MM.1S (cell line): ENCODE measurements around the gene DNAJC30.
"Not testable (repeated sequence)": the region's sequence is repeated elsewhere in the genome, so short reads cannot be mapped to it uniquely, and the experiment has no call there.

ENCODE experiments used
- DNase-seq: peaks from one replicate; pipeline ENCODE4 v3.0.0-alpha.2; 2015
- H2AFZ ChIP-seq: fragments of 300-600 bp; sonication (generic); 2 replicates; pipeline ENCODE4 v1.6.0; 2016; ENCODE audit warnings: antibody characterized with exemption, low read length
- H3F3A ChIP-seq: fragments of 300-600 bp; sonication (generic); 2 replicates; pipeline ENCODE4 v1.6.1; 2016; ENCODE audit warnings: mild to moderate bottlenecking, antibody characterized with exemption, low read length, moderate library complexity, mixed read lengths; ENCODE audit not compliant: insufficient read depth
- H3K27ac ChIP-seq: fragments of 300-600 bp; sonication (generic); 2 replicates; pipeline ENCODE4 v1.5.1; 2016; ENCODE audit warnings: mild to moderate bottlenecking, low read length
- H3K27me3 ChIP-seq: fragments of 300-600 bp; sonication (generic); replicated peaks from 2 replicates; pipeline ENCODE4 v1.6.0; 2016; ENCODE audit warnings: low read length; ENCODE audit not compliant: insufficient read depth
- H3K36me3 ChIP-seq: fragments of 300-600 bp; sonication (generic); replicated peaks from 2 replicates; pipeline ENCODE4 v1.6.1; 2016; ENCODE audit warnings: mild to moderate bottlenecking, low read length, mixed read lengths; ENCODE audit not compliant: insufficient read depth
- H3K4me1 ChIP-seq: fragments of 300-600 bp; sonication (generic); 2 replicates; pipeline ENCODE4 v1.6.1; 2016; ENCODE audit warnings: low read length, mixed read lengths
- H3K4me2 ChIP-seq: fragments of 300-600 bp; sonication (generic); 2 replicates; pipeline ENCODE4 v1.6.0; 2016; ENCODE audit warnings: low read depth, low read length
- H3K4me3 ChIP-seq: fragments of 300-600 bp; sonication (generic); 2 replicates; pipeline ENCODE4 v1.5.1; 2016; ENCODE audit warnings: low read length, mixed read lengths
- H3K79me2 ChIP-seq: fragments of 300-600 bp; sonication (generic); 2 replicates; pipeline ENCODE4 v1.6.1; 2016; ENCODE audit warnings: mixed run types, low read length, mixed read lengths
- H3K9ac ChIP-seq: fragments of 300-600 bp; sonication (generic); 2 replicates; pipeline ENCODE4 v1.6.1; 2016; ENCODE audit warnings: low read length, mixed read lengths
- H3K9me2 ChIP-seq: fragments of 300-600 bp; sonication (generic); replicated peaks from 2 replicates; pipeline ENCODE4 v1.6.1; 2016; ENCODE audit warnings: mild to moderate bottlenecking, low read length, mixed read lengths; ENCODE audit not compliant: insufficient read depth
- H3K9me3 ChIP-seq: fragments of 300-600 bp; sonication (generic); replicated peaks from 2 replicates; pipeline ENCODE4 v1.6.1; 2016; ENCODE audit warnings: mild to moderate bottlenecking, low read length, mixed read lengths; ENCODE audit not compliant: insufficient read depth
- H4K20me1 ChIP-seq: fragments of 300-600 bp; sonication (generic); 2 replicates; pipeline ENCODE4 v1.6.1; 2016; ENCODE audit warnings: mild to moderate bottlenecking, low read length, moderate library complexity, mixed read lengths; ENCODE audit not compliant: insufficient read depth
- CTCF ChIP-seq: fragments of 300-600 bp; sonication (generic); IDR thresholded peaks from 2 replicates; pipeline ENCODE4 v1.5.1; 2016; ENCODE audit warnings: antibody characterized with exemption, low read length, mixed read lengths
- EZH2 ChIP-seq: fragments of 300-600 bp; sonication (generic); optimal IDR thresholded peaks from 2 replicates; pipeline ENCODE3; 2017; ENCODE audit warnings: low read depth, mild to moderate bottlenecking, antibody characterized with exemption, low read length, mixed read lengths
- EZH2phosphoT487 ChIP-seq: fragments of 300-600 bp; sonication (generic); IDR thresholded peaks from 2 replicates; pipeline ENCODE4 v1.6.1; 2018; ENCODE audit warnings: antibody characterized with exemption, low read length

The DNAJC30 gene

GRCh38 chr7:73723813-73724212, 40.6 kb upstream of the DNAJC30 start:
- H3F3A ChIP-seq, result no peaks in the 10 kb centered on the region
- no peaks in the 10 kb centered on the region for H3K9me2 ChIP-seq
- no peak for DNase-seq
- H3K9ac ChIP-seq, result no peak overlapping the region
- no peaks in the 10 kb centered on the region for H3K9me3 ChIP-seq
- H3K4me3 ChIP-seq, result no peak overlapping the region
- H3K27ac ChIP-seq, result no peak overlapping the region
- H3K27me3 ChIP-seq, result peaks cover 10% of the 10 kb centered on the region
- no peaks in the 10 kb centered on the region for H4K20me1 ChIP-seq
- H2AFZ ChIP-seq, result no peak overlapping the region
- no peak overlapping the region for H3K4me2 ChIP-seq
- TF ChIP-seq EZH2 (no peak), EZH2phosphoT487 (no peak), CTCF (no peak)
- H3K79me2 ChIP-seq, result 0 out of 2 replicates have a peak, but pooled peaks cover 4% of the 10 kb centered on the region
- H3K36me3 ChIP-seq, result no peaks in the 10 kb centered on the region
- H3K4me1 ChIP-seq, result no peaks in the 10 kb centered on the region

GRCh38 chr7:73722785-73723184, 39.5 kb upstream of the DNAJC30 start:
- Histone ChIP-seq H3K9me2 (no peaks in the 10 kb centered on the region), H2AFZ (no peak overlapping the region), H3K27me3 (peaks cover 10% of the 10 kb centered on the region), H3K79me2 (0 out of 2 replicates have a peak, but pooled peaks cover 4% of the 10 kb centered on the region), H3K9ac (no peak overlapping the region), H3F3A (no peaks in the 10 kb centered on the region), H3K4me3 (no peak overlapping the region), H4K20me1 (no peaks in the 10 kb centered on the region), H3K4me2 (no peak overlapping the region), H3K27ac (no peak overlapping the region), H3K4me1 (no peaks in the 10 kb centered on the region), H3K9me3 (no peaks in the 10 kb centered on the region), H3K36me3 (no peaks in the 10 kb centered on the region)
- DNase-seq, result no peak
- no peak for TF ChIP-seq EZH2phosphoT487
- no peak for TF ChIP-seq EZH2
- TF ChIP-seq CTCF, result no peak

- not testable (repeated sequence) for H4K20me1 ChIP-seq
These were observed 38.9 kb upstream of the DNAJC30 start for GRCh38 chr7:73722182-73722581.

DNA sequence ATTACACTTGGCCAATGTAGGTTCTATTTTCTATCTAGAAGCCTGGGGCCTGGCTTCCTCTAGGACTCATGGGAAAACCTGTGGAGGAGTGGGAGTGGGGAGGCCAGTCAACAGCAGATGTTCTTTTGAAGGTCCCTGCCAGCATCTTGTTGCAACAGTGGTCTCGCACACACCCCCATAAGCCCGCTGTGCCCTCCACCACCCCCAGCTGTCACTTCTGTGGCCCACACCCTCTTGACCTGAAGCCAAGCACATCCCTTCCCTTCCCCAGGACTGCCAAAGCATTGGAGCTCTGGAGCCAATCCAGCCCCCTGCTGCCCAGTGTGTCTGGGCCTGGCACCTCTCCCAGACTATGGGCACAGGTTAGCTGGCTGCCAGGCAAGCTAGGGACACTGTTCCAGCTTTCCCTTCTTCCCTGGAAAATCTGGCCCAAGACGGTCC, 38.1 kb upstream of the DNAJC30 start:
- Histone ChIP-seq H3K27ac (no peak overlapping the region), H3K27me3 (peaks cover 10% of the 10 kb centered on the region), H3K4me1 (no peaks in the 10 kb centered on the region), H3K9ac (no peak overlapping the region), H4K20me1 (no peaks in the 10 kb centered on the region), H3K9me2 (no peaks in the 10 kb centered on the region), H3K4me2 (no peak overlapping the region), H2AFZ (no peak overlapping the region), H3F3A (no peaks in the 10 kb centered on the region), H3K4me3 (no peak overlapping the region), H3K36me3 (no peaks in the 10 kb centered on the region), H3K9me3 (no peaks in the 10 kb centered on the region), H3K79me2 (0 out of 2 replicates have a peak, but pooled peaks cover 4% of the 10 kb centered on the region)
- TF ChIP-seq EZH2phosphoT487 (no peak), CTCF (no peak), EZH2 (no peak)
- no peak for DNase-seq

More at GRCh38 chr7:73722182-73722581, 38.9 kb upstream of the DNAJC30 start:
- not testable (repeated sequence) for DNase-seq, H3K27ac ChIP-seq, H3K79me2 ChIP-seq, H3K4me2 ChIP-seq, H3K36me3 ChIP-seq, H3F3A ChIP-seq, H3K9me3 ChIP-seq, H3K4me3 ChIP-seq, H3K9me2 ChIP-seq, H3K4me1 ChIP-seq, H2AFZ ChIP-seq, H3K9ac ChIP-seq
- peaks cover 10% of the 10 kb centered on the region for H3K27me3 ChIP-seq

DNA sequence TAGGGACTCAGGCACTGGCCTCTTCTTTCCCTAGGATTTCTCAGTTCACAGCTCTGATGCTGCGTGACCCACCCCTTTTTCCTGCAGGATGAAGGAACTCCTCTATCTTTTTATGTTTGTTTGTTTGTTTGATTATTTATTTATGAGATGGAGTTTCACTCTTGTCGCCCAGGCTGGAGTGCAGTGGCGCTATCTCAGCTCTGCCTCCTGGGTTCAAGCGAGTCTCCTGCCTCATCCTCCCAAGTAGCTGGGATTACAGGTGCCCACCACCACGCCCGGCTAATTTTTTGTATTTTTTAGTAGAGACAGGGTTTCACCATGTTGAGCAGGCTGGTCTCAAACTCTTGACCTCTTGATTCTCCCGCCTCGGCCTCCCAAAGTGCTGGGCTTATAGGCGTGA, 37.2 kb upstream of the DNAJC30 start:
- not testable (repeated sequence) for H3K9me3 ChIP-seq, H3K36me3 ChIP-seq, H3K9ac ChIP-seq, H2AFZ ChIP-seq, H3K9me2 ChIP-seq, H3K4me2 ChIP-seq, H3K79me2 ChIP-seq, H3K4me3 ChIP-seq, H3F3A ChIP-seq, H4K20me1 ChIP-seq, DNase-seq, H3K4me1 ChIP-seq, H3K27ac ChIP-seq
- peaks cover 10% of the 10 kb centered on the region for H3K27me3 ChIP-seq
